ENCODE results near the gene CEND1.

CEND1 gene

DNA sequence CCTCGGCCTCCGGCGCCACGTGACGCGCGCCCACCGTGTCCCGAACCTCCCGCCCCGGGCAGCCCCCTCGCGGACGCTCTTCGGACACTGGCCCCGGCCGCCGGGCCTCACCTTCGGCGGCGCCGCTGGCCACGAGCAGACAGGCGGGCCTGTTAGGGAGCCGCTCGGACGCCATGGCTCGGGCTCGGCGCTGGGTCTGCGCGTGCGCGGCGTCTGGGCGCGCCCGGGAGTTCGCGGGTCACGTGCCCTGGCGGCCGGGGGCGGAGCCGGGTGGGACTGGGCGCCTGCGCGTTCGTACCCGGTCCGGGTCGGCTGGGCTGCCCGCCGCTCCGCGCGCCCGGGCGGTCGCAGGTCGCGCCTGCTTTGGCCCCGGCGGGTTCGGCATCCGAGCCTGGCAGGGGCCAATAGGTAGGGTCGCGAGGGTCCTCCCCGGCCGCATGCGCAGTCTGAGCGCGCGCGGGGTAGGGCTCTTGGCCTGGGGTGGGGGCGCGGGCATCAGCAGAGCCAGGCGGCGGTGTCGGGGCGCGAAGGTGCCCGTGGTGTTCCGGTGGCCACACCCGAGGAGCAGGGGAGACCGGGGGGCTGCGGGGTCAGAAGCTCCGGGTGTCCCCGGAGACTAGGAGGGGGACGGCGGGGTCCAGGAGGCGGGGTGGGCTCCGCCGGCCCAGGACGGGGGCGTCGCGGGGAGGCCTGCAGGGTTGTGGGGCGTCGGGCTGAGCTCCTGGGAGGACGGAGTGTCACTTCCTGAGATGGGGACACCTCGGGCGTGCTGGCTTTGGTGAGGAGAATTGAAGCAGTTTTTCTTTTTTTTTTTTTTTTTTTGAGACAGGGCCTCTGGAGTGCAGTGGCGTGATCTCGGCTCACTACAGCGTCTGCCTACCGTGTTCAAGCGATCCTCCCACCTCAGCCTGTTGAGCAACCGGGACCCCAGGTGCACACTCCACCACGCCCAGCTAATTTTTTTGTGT lies 12.3 kb downstream of the CEND1 start, which contains the start of gene GATD1:
Gene GATD1 (minus strand): TSS at position 200 of the 968 bp plus-strand sequence. CDS start 25 bp downstream, at position 175.
- DNase-seq, result peak; percentile 39

DNA sequence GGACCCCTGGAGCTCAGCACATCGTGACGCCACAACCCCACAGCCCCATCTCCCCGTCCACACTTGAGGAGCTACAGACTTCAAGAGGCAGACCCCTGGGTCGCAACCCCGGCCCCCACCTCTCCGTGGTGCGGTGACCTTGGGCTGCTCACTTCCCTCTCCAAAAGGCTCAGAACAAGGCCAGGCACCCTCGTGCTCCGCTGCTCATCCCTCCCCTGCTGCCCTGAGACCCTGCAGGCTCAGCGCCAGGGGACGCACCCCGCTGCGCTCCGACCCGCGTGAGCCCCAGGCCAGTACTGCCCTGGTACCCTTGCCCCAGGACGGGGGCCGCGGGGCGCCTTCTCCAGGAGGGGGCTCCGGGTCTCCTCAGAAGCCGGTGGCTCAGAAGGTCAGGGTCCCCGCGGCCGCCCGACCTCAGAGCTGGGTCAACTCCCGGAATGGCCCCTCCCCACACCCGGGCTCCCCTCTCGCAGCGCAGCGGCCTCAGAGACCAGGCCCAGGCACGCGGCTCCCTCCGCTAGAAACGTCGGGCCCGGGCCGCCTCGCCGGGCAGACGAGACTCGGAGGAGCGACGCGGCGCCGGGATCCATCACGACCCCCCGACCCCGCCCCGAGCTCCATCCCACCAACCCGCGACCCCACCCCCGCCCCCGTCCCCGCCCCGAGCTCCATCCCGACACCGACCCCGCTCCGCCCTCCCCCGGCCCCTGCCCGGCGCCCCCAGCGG lies 13.2 kb downstream of the CEND1 start:
- no peak for DNase-seq

DNA sequence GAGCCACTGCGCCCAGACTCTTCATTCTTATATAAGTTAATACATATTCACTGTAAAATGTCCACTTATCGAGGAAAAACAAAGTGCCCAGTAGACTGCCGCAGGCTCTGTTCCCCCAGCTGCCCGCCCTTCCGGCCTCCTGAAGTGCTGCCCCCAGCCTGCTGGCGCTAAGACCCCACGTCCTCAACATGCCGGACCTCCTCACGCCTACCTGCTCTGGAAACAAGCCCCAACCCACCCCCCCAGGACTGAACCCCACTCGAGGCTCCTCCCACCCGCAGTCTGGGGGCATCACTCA lies 13.7 kb downstream of the CEND1 start:
- DNase-seq, result no peak

DNA sequence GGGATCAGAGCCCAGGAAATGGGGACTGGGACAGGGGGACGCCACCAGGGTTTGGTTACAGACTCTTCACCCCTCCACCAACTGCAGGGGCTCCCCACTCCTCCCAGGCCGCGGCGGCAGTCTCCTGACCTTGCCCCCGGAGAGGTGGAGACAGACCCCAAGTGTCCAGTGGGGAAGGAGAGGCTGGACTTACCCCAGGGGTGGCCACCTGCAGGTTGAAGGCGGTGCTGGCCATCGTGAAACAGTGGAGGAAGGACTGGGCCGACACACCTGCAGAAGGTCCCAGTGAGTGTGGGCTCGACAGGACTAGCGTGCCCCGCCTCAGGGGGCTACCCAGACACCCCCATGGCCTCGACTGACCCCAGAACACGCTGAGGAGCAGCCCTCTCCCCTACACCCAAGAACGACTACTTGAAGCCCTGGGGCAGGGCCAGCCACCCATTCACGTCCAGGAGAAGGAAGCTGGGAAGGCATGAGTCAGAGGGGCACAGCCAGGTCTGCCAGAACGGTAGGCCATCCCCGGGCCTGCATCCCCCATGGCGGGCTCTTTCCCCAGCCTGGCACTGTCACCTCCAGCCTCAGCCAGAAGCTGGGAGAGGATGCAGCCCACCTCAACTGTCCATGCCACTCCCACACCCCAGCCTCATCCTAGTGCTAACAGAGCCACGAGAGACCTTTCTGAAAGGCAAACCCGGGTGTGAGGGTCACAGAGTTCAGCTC lies 14.9 kb downstream of the CEND1 start:
- DNase-seq, result no peak

DNA sequence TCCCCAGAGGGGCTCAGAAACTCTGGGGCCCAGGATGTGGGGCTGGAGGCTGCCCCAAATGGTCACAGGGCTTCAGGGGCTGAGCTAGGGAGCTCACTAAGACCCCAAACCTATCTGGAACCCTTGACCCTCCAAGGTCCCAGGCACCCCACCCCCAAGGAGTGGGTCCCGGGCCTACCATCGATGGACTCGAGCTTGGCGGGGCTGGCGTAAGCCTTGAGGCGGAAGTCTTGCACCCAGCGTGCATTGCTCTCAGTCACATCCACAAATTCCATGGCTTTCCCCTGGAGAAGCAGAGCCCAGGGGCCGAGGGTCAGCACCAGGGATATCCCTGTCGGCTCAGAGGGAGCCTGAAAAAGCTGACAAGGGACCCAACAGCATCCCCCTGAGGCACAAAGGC lies 16.1 kb downstream of the CEND1 start:
- DNase-seq, result no peak

DNA sequence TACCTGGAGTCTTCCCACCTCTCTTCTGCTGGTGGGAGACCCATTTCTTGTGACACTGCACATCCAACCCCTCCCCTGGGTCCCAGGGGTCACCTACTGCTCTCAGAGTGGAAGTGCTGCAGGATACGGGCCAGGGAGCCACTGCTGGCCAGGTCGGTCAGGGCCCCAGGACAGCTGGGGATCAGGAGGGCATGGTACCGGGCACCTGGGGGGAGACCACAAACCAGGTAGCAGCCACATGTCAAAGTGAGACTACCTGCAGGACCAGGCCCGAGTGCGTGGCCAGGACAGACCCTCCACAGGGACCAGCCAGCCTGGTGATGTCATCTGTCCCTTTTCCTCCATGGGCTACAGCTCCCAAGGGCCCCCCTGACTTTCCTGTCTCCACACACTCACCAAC lies 16.5 kb downstream of the CEND1 start:
- DNase-seq, result no peak

DNA sequence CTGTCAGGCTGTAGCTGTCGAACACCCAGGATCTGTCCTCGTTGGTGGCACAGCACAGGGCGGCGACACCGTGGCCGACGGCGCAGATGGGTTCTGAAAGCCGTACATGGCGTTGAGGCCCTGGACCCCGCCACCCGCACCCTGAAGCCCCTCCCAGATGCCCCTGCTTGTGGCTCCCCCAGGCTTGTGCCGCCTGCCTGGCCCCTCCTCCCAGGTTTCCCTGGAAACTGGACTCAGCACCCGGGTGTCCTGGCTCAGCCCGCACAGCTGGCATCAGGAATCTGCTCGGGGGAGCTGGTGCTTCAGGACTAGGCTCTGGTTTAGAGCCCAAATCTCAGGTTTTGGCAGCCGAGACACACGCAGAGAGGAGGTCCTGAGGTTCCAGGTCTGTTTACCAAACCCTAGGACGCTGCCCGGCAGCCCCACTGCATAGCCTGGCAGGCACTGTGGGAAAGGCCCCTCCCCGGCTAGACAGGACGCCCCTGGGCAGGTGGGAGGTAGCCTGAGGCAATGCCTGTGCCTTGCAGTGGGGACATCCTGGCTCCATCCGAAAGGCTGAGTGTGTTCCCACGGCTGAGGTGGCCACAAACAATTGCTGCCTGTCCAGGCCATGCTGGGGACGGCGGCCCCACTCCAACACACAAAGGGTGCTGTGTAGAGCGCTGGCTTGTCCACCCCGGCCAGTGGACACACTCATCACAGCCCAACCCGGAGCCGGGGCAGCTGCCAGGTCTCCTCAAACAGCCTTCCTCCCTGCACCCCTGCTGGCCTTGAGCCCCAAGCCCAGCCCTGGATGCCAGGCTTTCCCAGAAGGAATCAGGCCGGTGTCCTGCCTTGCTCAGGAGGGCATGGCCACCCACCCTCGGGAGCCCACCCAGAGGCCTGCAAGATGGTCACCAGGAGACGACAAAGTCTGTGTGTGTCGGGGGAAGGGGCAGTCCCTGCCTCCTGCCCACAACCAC lies 17.2 kb downstream of the CEND1 start:
- DNase-seq, result no peak

DNA sequence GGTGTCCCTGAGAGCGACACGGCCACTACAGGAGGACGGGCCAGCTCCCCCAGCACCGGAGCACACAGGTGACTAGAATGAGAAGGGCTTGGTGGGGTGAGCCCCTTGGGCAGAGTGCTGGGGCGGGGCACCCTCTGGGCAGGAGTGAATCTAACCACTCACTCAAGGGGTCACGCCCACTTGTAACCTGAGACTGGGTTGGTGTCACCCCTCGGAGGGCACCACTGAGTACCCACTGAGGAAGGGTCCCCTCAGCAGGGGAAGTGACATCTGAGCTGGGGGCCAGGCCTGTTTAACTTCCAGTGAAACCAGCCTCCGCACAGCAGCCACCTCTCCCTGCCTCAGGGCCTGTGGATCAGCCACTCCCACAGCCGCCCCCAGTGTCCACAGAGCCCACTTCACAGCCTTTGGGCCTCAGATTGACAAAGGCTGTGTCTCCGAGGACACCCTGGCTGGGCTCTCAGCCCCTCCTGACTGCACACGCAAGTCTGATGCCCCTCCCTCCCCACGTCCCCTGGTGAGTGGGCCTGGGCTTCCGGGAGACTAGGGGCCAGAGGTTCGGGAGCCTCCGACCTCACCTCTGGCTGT lies 18.2 kb downstream of the CEND1 start:
- DNase-seq, result no peak

DNA sequence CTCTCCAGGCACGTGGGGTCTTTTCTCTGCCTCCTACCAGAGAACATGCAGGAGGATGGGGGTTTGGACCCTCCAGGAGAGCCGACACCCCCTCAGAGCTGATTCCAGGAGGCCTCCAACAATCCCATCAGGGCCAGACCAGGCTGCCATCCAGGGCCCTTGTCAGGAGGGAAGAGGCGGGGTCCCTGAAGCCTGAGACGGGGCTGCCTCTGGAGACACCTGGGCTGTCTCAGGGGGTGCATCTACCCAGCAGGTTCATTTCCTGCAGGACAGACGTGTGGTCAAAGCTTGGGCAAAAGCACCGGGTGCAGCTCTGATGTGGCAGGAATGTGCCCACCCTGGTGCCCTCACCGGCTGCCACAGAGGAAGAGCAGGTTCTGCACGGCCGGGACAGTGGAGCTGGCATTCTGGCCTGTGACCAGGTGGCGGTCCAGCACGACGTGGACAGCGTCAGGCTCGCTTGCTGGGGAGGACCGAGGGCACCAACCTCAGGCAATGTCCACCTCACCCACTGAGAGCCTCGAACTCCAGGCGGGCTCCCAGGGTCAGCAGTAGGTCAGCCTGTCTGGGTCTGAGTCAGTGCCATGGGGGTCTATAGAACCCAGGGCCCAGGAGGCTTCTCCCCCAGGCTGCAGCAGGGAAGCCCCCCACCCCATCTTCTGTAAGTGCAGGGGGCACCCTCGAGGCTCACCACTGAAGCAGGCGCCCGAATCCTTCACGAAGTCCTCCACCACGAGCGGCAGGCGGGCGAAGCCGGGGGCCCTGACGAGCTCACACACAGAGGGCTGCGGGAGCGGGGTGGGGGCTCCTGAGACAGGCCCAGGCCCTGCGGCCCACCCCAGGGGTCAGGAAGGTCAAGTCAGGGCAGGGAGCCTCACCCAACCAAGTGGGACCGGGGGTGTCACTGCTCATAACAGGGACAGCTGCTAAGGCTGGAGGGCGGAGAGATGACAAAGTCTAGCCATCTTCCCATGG lies 19.0 kb downstream of the CEND1 start:
- DNase-seq, result no peak

DNA sequence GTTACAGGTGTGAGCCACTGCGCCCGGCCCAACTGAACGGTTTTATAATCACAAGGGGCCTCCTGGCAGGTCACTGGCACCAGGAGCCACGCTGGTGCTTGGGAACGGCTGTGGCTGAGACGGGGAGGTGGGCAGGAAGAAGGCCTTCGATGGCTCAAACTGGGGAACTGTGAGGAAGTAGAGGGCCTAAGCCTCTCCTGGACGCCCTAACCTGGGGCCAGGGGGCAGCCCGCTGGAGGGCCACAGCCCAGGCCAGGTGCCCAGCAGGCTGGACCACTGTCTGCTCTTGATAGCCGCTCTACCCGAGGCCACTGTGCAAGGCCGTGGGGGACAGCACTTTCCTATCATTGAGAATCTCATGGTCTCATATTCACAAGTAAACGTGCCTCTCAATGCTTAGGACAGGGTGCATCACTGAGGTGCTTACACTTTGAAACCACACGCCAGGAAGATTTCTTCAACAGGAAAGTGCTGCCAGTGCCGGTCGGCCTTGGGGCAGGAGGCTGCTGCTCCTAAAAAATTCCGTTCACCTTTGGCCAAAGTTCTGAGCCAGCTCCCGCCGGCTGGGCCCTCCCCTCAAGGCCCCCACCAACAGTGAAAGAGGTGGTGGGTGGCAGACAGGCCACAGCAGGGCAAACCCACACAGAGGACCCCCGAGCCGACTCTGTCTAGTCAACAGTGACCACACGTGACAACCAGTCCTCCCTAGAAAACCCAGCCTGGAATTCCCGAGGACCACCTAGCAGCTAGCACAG lies 19.8 kb downstream of the CEND1 start:
- DNase-seq, result no peak

DNA sequence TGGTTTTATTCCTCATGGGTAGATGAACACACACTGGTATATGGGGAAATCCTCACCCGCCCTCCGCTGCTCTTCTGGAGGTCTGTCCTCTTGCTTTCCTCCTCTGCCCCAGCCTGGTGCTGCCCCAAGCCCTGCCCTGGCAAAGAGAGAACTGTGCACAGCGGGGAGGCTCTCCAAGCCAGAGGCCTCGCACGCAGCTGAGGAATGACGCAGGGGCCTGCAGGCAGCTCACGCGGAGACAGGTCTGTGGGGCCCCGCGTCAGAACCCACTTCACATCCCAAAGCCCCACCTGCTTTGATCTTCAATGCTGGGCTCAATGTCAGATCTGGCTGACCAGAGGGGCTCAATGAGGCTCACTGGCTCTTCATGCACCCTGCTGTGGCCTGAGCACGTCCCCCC lies 22.7 kb downstream of the CEND1 start:
- no peak for DNase-seq

DNA sequence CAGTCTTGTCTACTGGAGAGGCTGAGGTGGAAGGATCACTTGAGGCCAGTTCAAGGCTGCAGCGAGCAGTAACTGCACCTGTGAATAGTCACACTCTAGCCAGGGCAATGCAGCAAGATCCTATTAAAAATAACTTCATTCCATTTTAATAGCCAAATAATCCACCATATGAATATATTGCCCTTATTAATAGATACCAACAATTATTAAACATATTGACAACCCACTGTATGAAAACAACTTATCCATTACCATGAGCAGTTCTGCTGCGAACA lies 23.0 kb downstream of the CEND1 start:
- no peak for DNase-seq

DNA sequence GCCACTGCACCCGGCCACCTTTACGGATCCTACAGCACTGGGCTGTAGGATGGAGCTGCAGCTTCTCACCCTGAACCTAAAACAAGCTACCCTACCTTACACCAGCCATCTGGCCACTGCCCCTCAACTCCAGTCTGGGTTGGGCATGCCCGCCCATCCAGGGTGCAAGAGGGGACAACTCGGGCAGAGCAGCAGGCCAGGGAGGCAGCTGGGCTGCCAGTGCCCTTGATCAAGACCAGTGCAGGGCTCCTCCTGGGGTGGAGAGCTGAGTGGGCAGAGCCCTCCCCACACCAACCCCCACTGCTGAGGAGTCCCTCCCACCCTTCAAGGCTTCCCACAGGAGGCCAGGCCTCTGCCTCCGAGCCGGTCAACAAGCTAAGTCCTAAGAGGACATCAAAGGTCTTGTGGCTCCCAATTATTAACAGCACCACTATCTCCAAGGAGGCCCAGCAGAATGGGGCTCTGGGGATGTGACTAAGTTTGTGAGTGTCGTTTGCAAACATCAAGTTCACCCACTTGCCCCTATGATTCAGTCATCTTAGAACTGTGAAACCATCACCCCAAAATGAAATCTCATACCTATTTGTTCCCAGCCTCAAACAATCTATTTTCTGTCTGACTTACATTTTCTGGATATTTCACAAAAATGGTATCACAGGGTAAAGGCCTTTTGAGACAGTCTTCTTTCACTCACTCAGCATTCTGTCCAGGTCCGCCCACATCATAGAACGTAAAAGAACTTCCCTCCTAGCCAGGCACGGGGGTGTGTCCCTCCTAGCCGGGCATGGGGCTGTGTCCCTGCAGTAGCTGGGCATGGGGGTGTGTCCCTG lies 23.6 kb downstream of the CEND1 start:
- DNase-seq, result no peak

DNA sequence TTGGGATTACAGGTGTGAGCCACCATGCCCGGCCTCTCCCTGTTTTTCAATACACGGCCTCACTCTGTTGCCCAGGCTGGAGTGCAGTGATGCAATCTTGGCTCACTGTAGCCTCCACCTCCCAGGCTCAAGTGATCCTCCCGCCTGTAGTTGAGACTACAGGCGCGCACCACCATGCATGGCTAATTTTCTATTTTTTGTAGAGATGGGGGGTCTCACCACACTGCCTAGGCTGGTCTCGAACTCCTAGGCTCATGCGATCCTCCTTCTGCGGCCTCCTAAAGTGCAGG lies 24.1 kb downstream of the CEND1 start:
- DNase-seq, result no peak

DNA sequence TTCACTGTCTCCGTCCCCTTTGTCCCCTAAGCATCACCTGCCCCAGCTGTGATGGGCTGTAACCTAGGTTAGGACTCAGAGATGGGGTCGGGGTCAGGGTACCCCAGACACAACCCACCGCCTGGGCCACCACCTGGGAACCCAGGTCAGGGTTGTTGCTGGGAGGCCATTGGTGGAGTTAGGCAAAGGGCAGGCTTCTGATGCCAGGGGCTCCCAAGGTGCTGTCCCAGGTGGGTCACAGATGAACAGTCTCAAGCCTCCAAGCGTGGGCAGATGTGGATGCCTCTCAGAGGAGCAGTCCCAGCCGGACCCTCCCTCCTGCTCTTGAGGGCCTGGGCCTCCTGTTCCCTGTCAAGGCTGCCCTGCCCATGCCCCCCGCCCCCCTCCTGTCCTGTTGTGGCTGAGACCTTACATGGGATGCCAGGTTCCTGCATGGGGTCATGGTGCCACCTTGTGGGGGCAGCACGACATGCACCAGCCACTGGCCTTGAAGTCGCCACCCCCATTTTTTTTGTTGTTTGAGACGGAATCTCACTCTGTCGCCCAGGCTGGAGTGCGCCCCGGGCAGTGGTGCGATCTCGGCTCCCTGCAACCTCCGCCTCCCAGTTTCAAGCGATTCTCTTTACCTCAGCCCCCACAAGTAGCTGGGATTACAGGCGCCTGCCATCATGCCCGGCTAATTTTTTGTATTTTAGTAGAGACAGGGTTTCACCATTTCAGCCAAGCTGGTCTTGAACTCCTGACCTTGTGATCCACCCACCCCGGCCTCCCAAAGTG lies 24.7 kb downstream of the CEND1 start:
- DNase-seq, result no peak

DNA sequence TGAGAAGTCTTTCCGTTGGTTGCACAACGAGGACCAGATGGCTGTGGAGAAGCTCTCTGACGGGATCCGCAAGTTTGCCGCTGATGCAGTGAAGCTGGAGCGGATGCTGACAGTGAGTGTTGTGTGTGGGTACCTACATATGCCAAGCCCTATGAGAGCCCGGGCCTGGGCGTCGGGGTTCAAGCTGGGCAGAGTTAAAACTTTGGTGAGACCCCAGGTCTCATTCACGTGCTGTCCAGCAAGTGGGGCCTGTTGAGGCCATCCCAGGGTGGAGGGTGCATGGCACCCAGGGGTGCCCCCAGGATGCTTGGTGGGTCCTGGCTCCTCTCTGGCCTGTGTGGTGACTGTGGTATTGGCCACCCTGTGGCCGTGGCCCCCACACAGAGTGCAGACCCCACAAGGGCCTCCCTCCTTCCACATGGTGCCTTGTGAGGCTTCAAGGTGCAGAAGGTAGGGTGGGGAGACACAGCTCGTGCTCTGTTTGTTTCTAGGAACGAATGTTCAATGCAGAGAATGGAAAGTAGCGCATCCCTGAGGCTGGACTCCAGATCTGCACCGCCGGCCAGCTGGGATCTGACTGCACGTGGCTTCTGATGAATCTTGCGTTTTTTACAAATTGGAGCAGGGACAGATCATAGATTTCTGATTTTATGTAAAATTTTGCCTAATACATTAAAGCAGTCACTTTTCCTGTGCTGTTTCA lies 25.4 kb downstream of the CEND1 start:
- no peak for DNase-seq

DNA sequence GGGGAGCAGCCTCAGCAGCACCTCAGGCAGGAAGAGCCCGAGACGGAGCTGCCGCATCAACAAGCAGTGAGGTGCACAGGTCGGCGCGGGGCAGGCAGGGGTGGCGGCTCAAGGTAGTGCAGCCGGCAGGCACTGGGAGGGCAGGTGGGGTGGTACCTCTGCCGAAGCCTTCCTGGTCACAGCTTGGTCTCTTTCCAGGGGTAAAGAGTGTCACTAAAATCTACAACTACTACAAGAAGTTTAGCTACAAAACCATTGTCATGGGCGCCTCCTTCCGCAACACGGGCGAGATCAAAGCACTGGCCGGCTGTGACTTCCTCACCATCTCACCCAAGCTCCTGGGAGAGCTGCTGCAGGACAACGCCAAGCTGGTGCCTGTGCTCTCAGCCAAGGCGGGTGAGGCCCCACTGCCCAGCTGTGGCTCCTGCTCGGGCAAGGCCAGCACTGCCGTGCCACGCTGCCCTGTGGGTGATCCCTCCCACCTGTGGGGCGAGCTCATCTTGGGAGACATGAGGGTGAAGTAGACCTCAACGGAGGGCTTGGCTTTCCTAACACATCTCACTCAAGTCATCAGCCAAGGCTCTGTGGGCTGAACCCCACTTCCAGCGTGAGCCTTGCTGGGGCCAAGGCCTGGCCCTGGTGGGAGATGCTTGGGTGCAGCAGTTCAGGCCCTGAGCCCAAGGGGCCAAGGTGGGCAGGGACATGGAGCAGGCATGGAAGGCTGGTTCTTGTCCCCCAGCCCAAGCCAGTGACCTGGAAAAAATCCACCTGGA lies 26.2 kb downstream of the CEND1 start:
- DNase-seq, result no peak
